Measurements from ENCODE around the gene RFX1. TPM values are rescaled to one million over a fixed set of nuclear protein-coding genes. Genes with fewer than 3 reads are reported as not detected.

RFX1 gene
- total and polyA plus RNA-seq, 2 donors (not counting 1 experiment from before 2014, with no cell fraction given) = 9.2 to 33.3 TPM

DNA sequence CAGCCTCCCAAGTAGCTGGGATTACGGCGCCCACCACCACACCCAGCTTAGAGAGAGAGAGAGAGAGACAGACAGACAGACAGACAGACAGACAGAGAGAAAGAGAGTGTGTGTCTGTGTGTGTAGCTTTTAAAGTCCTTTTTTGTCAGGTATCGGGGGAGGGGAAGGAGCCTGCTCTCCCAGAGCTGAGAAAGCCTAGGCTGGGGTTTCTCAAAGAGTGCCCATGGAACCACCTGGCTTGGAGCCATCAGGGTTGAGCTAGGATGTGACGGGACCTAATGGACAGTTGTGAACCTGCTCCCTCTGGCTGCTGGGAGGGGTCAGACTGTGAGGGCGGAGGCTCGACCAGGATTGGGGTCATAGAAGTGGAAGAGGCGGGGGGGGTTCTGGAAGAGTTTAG lies 16.6 kb downstream of the RFX1 start:
- no peak overlapping the region for H2AFZ ChIP-seq (ENCODE audit: insufficient read depth, low read depth, low read length, poor library complexity, severe bottlenecking)
- no peak overlapping the region for H3K9ac ChIP-seq (ENCODE audit: low read length)
- 98% methylated on average over 5 of the region's 7 CpGs for WGBS (ENCODE audit: insufficient coverage)
- H3K4me1 ChIP-seq (ENCODE audit: control insufficient read depth in 2 of 2, insufficient read depth in 2 of 2, low read length in 2 of 2) = peaks cover 36 to 40% of the 10 kb centered on the region in 2 donors
- H3K27ac ChIP-seq (ENCODE audit: low read length in 2 of 2) = no peak overlapping the region
- ChIA-PET POLR2A (interaction anchor here (0.6 to 1.1 kb wide), 3 partner anchors 13 to 467 kb away, joined by 3 to 8 read pairs (median 3); no protein-coding TSS in a partner anchor), CTCF (interaction anchor here (0.7 to 5.4 kb wide), 2 partner anchors 42 to 71 kb away, joined by 3 to 29 read pairs; partner anchors contain the start of gene IL27RA)
- H3K9me3 ChIP-seq (ENCODE audit: control extremely low read depth in 1 of 3, control insufficient read depth in 2 of 3, insufficient read depth in 1 of 3, low read length in 2 of 3) = no peaks in the 10 kb centered on the region
- Mint-ChIP-seq H3K27me3 (no peaks in the 10 kb centered on the region), H3K9me3 (ENCODE audit: insufficient read depth) (no peaks in the 10 kb centered on the region), H3K4me1 (peaks cover 44% of the 10 kb centered on the region), H3K27ac (peak overlapping the region; percentile 32), H3K4me3 (no peak overlapping the region)
- H3K4me3 ChIP-seq (ENCODE audit: control extremely low read depth in 1 of 5, extremely low read depth in 1 of 5, insufficient read depth in 1 of 5, low read depth in 2 of 5, low read length in 4 of 5) = no peak overlapping the region
- no peaks in the 10 kb centered on the region for H3K27me3 ChIP-seq (replicated peaks in 1 of 4; ENCODE audit: control extremely low read depth in 1 of 4, control insufficient read depth in 3 of 4, insufficient read depth in 4 of 4, low read length in 3 of 4)
- peaks cover 11% of the 10 kb centered on the region for H4K20me1 ChIP-seq (ENCODE audit: control insufficient read depth, insufficient read depth, low read length, poor library complexity, severe bottlenecking)
- TF ChIP-seq EZH2 (IDR thresholded peaks at IDR 0.05; ENCODE audit: borderline replicate concordance, insufficient read depth, low read depth, low read length, poor library complexity, severe bottlenecking) = no peak
- TF ChIP-seq, protein P1, sequence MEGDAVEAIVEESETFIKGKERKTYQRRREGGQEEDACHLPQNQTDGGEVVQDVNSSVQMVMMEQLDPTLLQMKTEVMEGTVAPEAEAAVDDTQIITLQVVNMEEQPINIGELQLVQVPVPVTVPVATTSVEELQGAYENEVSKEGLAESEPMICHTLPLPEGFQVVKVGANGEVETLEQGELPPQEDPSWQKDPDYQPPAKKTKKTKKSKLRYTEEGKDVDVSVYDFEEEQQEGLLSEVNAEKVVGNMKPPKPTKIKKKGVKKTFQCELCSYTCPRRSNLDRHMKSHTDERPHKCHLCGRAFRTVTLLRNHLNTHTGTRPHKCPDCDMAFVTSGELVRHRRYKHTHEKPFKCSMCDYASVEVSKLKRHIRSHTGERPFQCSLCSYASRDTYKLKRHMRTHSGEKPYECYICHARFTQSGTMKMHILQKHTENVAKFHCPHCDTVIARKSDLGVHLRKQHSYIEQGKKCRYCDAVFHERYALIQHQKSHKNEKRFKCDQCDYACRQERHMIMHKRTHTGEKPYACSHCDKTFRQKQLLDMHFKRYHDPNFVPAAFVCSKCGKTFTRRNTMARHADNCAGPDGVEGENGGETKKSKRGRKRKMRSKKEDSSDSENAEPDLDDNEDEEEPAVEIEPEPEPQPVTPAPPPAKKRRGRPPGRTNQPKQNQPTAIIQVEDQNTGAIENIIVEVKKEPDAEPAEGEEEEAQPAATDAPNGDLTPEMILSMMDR (IDR thresholded peaks at IDR 0.05) = no peak
- H3K4me2 ChIP-seq (replicated peaks; ENCODE audit: low read depth, low read length, poor library complexity, severe bottlenecking) = no peak overlapping the region
- peaks cover 65% of the 10 kb centered on the region for H3K79me2 ChIP-seq (ENCODE audit: control insufficient read depth, insufficient read depth, low read length)
- H3K36me3 ChIP-seq (replicated peaks in 1 of 2; ENCODE audit: control extremely low read depth in 1 of 2, control insufficient read depth in 1 of 2, extremely low read depth in 1 of 2, insufficient read depth in 2 of 2, low read length in 1 of 2) = peaks cover 0 to 29% of the 10 kb centered on the region in 2 experiments
- DNase-seq (no peak), ATAC-seq (ENCODE audit: low read depth) (no peak)
- intact Hi-C loops (cut with micrococcal nuclease) = no loop called here

DNA sequence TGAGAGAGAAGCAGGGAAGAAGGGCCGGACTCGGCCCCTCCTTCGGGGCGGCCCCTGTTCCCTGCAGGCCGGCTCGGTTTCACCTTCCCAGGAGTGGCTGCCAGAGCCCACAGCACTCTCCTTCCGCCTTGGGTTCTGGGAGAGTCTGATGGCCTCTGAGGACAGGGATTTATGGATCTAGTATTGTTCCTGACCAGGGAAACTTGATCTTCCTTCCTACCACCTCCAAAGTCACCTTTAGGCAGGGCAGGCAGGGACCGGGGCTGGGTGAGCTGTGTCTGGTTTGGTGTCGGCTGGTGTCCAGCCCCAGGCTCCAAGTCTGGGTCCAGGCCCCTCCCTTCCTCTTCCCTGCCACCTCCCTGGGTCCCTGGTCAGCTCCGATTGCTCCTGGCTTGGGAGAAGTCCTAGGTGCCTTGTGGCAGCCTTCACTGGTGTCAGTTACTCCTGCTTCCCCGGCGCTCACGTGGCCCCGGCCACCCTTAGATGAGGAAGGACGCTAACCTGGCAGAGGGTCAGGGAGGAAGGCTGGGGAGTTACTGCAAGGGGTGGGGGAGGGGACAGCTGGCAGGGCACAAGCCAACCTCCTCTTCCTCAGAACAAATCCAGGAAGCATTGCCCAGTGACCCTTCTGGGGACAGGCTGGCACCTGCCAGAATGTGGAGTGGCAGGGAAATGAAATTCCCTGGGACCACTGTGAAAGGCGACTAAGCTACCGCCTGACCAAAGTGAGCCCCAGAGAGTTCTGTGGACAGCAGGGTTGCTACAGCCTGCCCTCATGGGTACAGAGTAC lies 18.8 kb downstream of the RFX1 start:
- H3K4me1 Mint-ChIP-seq = peaks cover 60% of the 10 kb centered on the region
- H3K9ac ChIP-seq (ENCODE audit: low read length) = peak overlapping the region; percentile 65

More for the DNA sequence above, 18.8 kb downstream of the RFX1 start:
- Histone ChIP-seq H2AFZ (ENCODE audit: insufficient read depth, low read depth, low read length, poor library complexity, severe bottlenecking) (peak overlapping the region; percentile 71), H3K36me3 (replicated peaks in 1 of 2; ENCODE audit: control extremely low read depth in 1 of 2, control insufficient read depth in 1 of 2, extremely low read depth in 1 of 2, insufficient read depth in 2 of 2, low read length in 1 of 2) (peaks cover 0 to 22% of the 10 kb centered on the region in 2 experiments), H3K27me3 (replicated peaks in 1 of 4; ENCODE audit: control extremely low read depth in 1 of 4, control insufficient read depth in 3 of 4, insufficient read depth in 4 of 4, low read length in 3 of 4) (no peaks in the 10 kb centered on the region), H3K4me3 (ENCODE audit: control extremely low read depth in 1 of 5, extremely low read depth in 1 of 5, insufficient read depth in 1 of 5, low read depth in 2 of 5, low read length in 4 of 5) (peak overlapping the region; percentile 9 to 54 (median 35)), H3K4me1 (ENCODE audit: control insufficient read depth in 2 of 2, insufficient read depth in 2 of 2, low read length in 2 of 2) (peaks cover 51 to 61% of the 10 kb centered on the region in 2 donors), H3K27ac (ENCODE audit: low read length in 2 of 2) (peak overlapping the region; percentile 95 to 99), H3K79me2 (ENCODE audit: control insufficient read depth, insufficient read depth, low read length) (peaks cover 46% of the 10 kb centered on the region), H3K9me3 (ENCODE audit: control extremely low read depth in 1 of 3, control insufficient read depth in 2 of 3, insufficient read depth in 1 of 3, low read length in 2 of 3) (no peaks in the 10 kb centered on the region), H3K4me2 (replicated peaks; ENCODE audit: low read depth, low read length, poor library complexity, severe bottlenecking) (peak overlapping the region; percentile 89), H4K20me1 (ENCODE audit: control insufficient read depth, insufficient read depth, low read length, poor library complexity, severe bottlenecking) (peaks cover 5% of the 10 kb centered on the region)
- Mint-ChIP-seq H3K9me3 (ENCODE audit: insufficient read depth) (no peaks in the 10 kb centered on the region), H3K4me3 (peak overlapping the region; percentile 71), H3K27ac (peak overlapping the region; percentile 99), H3K27me3 (no peaks in the 10 kb centered on the region)
- DNase-seq (peak; percentile 36), ATAC-seq (ENCODE audit: low read depth) (no peak)
- 44% methylated on average over 15 of the region's 17 CpGs for WGBS (ENCODE audit: insufficient coverage)
- POLR2A ChIA-PET = interaction anchor here (0.6 to 3.5 kb wide), 9 partner anchors 11 to 141 kb away, joined by 3 to 42 read pairs (median 3); partner anchors contain the start of genes DCAF15, IL27RA and RFX1
- CTCF ChIA-PET = interaction anchor here (0.8 to 5.4 kb wide), 10 partner anchors 11 to 108 kb away, joined by 3 to 29 read pairs (median 4); partner anchors contain the start of genes DCAF15 and IL27RA
- TF ChIP-seq, protein P1 (IDR thresholded peaks at IDR 0.05) = no peak
- TF ChIP-seq EZH2 (IDR thresholded peaks at IDR 0.05; ENCODE audit: borderline replicate concordance, insufficient read depth, low read depth, low read length, poor library complexity, severe bottlenecking) = no peak
- intact Hi-C loops (cut with micrococcal nuclease) = loop anchor here (2.0 kb wide), 1 partner anchor 26 kb away; no protein-coding TSS in a partner anchor

All from B cell (primary cell).